SHP77 (cell line): Measurements from ENCODE around the gene ELMO2.

Experiments used
- DNase-seq, 2 experiments: peaks; one replicate each; lab custom pipeline; 2025; lab: John Stamatoyannopoulos, UW

The ELMO2 gene

GRCh38 chr20:46333161-46333991, 73.0 kb downstream of the ELMO2 start:
- no peak for DNase-seq

GRCh38 chr20:46332373-46333160, 73.8 kb downstream of the ELMO2 start:
- no peak for DNase-seq

- DNase-seq = no peak
Observed at GRCh38 chr20:46331611-46332361, 74.6 kb downstream of the ELMO2 start.

- DNase-seq = no peak
Observed at GRCh38 chr20:46330831-46331371, 75.5 kb downstream of the ELMO2 start.

- DNase-seq = peak; percentile 66 to 81
Observed at GRCh38 chr20:46330072-46330763, 76.2 kb downstream of the ELMO2 start.

GRCh38 chr20:46328200-46328882, 78.1 kb downstream of the ELMO2 start:
- DNase-seq = no peak

GRCh38 chr20:46327557-46327956, 78.9 kb downstream of the ELMO2 start:
- no peak for DNase-seq

- no peak for DNase-seq
Observed at GRCh38 chr20:46325789-46326188, 80.6 kb downstream of the ELMO2 start.

GRCh38 chr20:46324960-46325703, 81.3 kb downstream of the ELMO2 start:
- DNase-seq = peak; percentile 21 to 32

- DNase-seq = no peak
Observed at GRCh38 chr20:46324379-46324778, 82.0 kb downstream of the ELMO2 start.

GRCh38 chr20:46323557-46323956, 82.9 kb downstream of the ELMO2 start:
- no peak for DNase-seq

GRCh38 chr20:46322641-46323040, 83.8 kb downstream of the ELMO2 start:
- DNase-seq = no peak

- no peak for DNase-seq
Observed at GRCh38 chr20:46317685-46318177, 88.7 kb downstream of the ELMO2 start.

- DNase-seq = no peak
Observed at GRCh38 chr20:46316984-46317684, 89.3 kb downstream of the ELMO2 start.
